ENCODE results near the gene SCAPER. TPM values are rescaled to one million over a fixed set of nuclear protein-coding genes. Genes with fewer than 3 reads are reported as not detected.

The SCAPER gene
- total RNA-seq, 2 donors from 2014 or later, result 16.6 to 27.9 TPM

DNA sequence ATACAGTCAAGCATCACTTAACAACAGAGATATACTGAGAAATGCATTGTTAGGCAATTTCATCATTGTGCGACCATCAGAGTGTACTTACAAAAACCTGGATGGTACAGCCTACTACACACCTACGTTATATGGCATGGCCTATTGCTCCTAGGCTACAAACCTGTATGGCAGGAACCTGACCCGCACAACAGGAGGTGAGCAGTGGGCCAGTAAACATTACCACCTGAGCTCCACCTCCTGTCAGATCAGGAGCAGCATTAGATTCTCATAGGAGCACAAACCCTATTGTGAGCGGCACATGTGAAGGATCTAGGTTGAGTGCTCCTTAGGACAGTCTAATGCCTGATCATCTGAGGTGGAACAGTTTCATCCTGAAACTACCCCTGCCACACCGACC, 89.7 kb downstream of the SCAPER start:
- DNase-seq, result no peak
- no peak for ATAC-seq
- intact Hi-C loops (cut with DNase I, micrococcal nuclease), result no loop called here

DNA sequence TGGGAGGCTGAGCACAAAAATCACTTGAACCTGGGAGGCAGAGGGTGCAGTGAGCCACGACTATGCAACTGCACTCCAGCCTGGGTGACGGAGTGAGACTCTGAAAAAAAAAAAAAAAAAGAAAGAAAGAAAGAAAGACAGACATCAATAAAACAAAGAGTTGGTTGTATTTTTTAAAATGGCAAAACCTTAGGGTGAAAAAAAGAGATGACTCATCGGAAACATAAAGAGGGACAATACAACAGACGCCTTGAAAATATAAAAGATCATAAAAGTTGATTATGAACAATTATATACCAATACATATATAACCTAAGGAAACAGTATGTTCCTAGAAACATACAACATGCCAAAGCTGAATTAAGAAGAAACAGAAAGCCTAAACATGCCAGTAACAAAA, 92.8 kb downstream of the SCAPER start:
- ATAC-seq (no peak), DNase-seq (no peak)
- intact Hi-C loops (cut with DNase I, micrococcal nuclease), result no loop called here

DNA sequence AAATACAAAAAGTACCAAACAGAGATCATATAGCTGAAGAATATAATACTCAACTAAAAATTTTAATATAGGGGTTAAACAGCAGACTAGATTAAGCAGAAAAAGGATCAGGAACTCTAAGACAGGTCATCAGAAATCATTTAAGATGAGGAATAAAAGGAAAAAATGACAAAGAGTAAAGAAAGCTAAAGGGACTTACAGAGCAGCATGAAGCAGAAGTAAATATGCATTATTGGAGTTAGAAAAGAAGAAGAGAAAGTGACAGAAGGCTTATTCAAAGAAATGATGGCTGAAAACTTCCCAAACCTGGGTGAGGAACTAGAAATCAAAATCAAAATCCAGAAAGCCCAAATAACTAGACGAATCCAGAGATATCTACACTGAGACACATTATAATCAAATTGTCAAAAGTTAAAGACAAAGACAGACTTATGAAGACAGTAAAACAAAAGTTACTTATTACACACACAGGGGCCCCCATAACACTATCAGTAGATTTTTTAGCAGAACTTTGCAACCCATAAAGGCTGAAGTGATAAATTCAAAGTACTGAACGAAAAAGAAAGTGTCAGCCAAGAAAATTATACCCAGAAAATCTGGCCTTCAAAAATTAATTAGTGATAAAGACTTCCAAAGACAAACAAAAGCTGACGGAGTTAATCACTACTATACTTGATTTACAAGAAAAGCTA, 95.6 kb downstream of the SCAPER start:
- DNase-seq, result no peak
- intact Hi-C loops (cut with DNase I, micrococcal nuclease), result loop anchor here in 1 of 2 donors (10.0 kb wide), 1 partner anchor 55 kb away; no protein-coding TSS in a partner anchor
- ATAC-seq, result no peak

DNA sequence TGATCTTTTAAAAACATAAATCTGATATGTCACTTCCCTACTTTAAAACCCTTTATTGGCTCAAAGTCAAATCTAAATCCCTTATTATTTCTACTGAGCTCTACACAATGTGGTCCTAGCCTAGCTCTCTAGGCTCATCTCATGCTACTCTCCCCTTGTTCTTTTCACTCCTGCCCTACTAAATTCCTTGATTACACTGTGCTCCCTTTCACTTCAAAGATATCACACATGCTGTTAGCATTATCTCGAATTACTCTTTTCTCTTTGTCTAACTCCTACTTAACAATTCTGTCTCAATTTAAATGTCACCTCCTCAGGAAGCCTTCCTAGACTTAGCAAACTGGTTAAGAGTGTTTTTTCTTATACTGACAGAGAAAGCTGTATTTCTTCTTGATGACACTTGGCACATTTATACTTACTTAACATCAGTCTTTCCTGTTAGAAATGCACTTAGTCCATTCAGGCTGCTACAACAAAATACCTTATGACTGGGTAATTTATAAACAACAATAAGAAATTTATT, 102.0 kb downstream of the SCAPER start:
- DNase-seq (no peak), ATAC-seq (no peak)
- intact Hi-C loops (cut with DNase I, micrococcal nuclease), result loop anchor here in 1 of 2 donors (10.0 kb wide), 1 partner anchor 62 kb away; no protein-coding TSS in a partner anchor

DNA sequence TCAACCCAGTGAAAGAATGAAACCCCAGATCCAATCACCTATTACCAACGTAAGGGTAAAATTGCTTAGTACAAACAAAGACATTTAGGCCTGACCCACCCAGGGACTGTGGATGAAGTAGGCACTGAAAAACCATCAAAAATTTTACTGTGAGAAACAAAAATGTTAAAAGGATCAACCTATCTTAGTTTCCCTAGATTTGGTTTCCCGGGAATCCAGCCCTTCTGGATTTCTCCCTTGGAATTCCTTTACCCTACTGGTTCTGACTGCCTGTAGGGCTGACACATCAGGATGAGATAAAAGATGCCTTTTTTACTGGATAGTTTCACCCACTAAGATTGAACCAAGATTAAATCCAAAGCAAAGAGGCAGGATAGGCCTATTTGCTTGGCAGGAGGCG, 102.7 kb downstream of the SCAPER start:
- intact Hi-C loops (cut with DNase I, micrococcal nuclease), result loop anchor here in 1 of 2 donors (10.0 kb wide), 1 partner anchor 62 kb away; no protein-coding TSS in a partner anchor
- ATAC-seq (no peak), DNase-seq (no peak)

DNA sequence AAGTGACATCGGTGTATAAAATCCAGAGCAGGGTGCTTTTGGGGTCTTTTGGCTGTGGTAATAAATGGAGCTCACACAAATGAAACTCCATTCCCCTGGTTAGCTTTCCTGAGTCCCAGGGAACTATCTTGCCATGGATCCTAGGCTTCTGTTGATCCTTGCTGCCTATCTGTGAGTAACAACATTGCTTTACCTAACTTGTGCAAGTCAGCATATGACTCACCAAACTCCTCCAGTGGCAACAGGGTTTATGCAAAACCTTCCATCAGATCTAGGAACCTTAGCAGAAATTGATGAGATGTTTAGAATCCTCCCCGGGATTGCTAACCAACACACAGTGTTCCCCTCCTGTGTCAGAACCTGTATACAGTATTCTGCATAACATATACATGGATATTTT, 105.4 kb downstream of the SCAPER start:
- DNase-seq (no peak), ATAC-seq (no peak)
- intact Hi-C loops (cut with DNase I, micrococcal nuclease), result loop anchor here in 1 of 2 donors (10.0 kb wide), 1 partner anchor 65 kb away; no protein-coding TSS in a partner anchor

DNA sequence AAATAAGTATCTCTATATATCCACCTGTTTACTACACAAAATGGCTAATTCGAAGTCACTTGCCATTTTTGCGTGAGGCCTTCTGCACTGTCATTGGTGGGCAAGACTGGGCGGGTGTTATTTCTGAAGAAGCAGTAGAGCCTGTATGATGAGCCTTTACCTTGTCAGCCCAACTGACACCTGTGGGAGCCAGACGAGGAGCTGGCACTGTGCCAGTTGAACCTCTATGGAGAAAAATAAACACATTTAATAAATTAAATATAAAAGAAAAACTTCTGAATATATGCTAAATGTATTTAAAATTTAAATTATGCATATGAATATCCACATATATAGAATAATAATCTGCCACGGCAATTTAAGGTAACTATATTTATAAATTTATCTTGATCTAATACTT, 109.9 kb downstream of the SCAPER start:
- intact Hi-C loops (cut with DNase I, micrococcal nuclease), result no loop called here
- DNase-seq, result no peak
- no peak for ATAC-seq

DNA sequence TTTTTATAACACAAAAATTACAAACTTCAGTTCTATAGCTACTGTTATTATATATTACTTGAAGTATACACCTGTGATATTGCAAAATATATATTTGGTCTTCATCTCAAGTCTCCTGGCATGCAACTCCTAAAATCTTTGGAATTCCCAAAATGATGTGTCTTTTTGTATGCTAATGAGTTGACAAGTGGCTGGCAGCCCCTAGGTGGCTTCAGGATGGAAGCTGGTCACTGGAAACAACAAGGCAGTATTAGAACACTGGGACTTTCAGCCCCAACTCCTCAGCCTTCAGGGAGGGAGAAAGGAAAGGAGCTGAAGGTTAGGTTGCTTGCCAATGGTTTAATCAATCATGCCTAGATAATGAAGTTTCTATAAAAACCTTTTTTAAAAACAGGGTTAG, 112.0 kb downstream of the SCAPER start:
- ATAC-seq (no peak), DNase-seq (no peak)
- intact Hi-C loops (cut with DNase I, micrococcal nuclease), result no loop called here

DNA sequence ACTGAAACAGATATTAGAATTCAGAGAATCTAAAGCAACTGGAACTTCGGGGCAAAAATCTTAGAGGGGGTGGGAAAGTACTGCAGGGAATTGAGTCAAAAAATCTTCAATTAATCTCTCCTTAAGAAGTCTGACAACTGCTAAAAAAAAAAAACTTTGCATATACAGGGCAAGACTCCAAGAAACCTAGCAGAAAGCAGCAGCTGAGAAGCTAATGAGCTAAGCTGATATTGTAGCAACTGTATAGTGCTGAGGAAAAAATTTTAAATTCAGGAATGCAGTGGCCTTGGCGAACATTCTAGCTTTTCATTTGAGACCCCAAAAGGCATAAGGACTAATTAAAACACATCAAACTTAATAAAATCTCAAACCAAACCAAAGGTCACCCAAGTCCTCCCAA, 113.6 kb downstream of the SCAPER start:
- ATAC-seq (no peak), DNase-seq (no peak)
- intact Hi-C loops (cut with DNase I, micrococcal nuclease), result no loop called here

DNA sequence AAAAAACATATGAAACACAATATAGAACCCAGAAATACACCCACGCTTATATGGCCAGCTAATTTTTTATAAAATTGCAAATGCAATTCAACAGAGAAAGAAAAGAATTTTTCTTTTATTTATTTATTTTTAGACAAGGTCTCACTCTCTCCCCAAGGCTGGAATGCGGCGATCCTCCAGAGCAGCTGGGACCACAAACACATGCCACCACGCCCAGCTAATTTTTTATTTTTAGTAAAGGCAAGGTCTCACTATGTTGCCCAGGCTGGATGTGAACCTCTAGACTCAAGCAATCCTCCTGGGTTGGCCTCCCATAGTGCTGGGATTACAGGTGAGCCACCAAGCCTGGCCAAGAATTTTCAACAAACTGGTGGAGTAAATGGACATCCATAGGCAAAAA, 117.9 kb downstream of the SCAPER start:
- intact Hi-C loops (cut with DNase I, micrococcal nuclease), result no loop called here
- DNase-seq, result no peak
- no peak for ATAC-seq

DNA sequence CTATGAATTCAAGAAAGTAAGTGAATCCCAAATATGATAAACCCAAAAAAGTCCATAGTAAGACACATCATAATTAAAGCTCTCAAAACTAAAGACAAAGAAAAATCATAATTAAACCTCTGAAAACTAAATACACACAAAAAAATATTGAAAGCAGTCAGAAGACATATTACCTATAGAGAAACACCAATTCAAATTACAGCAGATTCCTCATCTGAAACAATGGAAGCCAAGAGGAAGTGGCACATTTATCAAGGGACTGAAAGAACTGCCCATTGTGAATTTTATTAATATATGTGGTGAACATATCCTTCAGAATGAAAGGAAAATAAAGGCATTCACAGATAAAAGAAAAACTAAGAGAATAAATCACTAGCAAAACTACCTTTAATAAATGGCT, 128.2 kb downstream of the SCAPER start:
- intact Hi-C loops (cut with DNase I, micrococcal nuclease), result no loop called here
- no peak for DNase-seq

DNA sequence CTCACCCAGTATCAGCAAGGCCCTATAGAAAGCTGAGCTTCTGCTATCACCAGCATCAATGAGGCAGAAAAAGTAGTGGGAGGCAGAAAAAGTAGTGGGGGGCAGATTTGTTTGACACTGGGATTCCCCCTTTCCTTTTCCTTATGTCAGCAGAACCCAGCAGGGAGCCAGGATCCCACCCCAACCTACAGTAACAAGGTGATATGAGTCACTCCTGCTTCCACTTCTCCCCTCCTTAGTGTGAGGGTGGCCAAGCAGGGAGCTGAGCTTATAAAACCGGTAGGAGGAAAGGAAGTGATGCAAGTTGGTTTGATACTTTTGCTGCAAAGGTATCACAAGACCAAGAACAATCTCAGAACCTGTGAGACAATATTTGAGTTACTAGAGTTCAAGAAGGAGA, 128.7 kb downstream of the SCAPER start:
- intact Hi-C loops (cut with DNase I, micrococcal nuclease), result no loop called here
- no peak for DNase-seq
- no peak for ATAC-seq

More for the DNA sequence above, 128.2 kb downstream of the SCAPER start:
- no peak for ATAC-seq

DNA sequence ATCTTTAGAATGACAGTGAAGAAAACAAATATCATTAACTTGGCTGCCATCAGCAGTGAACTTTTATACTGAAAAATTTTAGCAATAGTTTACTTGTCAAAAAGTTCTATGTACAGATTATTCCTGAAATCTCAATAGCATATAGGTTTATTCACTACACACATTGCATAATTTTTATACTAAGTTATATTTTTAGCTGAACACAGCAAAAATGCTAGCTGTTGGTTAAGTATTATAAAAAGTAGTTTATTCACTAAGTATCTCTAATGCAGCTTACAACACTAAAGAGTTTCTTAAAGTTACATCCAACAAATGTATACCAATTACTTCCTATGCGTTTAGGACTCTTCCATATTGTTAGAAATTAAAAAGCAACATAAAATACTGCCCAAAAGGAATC, 131.9 kb downstream of the SCAPER start:
- intact Hi-C loops (cut with DNase I, micrococcal nuclease), result no loop called here
- no peak for DNase-seq
- ATAC-seq, result no peak

DNA sequence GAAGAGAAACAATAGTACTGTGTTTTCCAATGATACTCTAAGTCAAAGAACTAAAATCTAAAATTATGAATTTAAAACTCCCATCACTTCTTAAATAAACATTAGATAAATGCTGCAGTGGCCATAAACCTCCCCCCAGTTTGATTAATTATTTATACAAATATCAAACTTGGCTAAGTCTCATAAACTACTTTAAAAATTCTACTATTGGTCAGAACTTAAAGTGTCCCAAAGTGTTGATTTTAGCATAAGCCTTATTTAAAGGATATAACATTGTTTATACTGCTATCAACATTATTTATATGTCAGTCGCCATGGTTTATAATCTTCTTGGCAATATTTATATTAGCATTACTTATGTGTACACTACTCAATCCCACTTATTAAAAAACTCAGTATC, 132.4 kb downstream of the SCAPER start:
- intact Hi-C loops (cut with DNase I, micrococcal nuclease), result no loop called here
- DNase-seq, result no peak
- ATAC-seq, result no peak

DNA sequence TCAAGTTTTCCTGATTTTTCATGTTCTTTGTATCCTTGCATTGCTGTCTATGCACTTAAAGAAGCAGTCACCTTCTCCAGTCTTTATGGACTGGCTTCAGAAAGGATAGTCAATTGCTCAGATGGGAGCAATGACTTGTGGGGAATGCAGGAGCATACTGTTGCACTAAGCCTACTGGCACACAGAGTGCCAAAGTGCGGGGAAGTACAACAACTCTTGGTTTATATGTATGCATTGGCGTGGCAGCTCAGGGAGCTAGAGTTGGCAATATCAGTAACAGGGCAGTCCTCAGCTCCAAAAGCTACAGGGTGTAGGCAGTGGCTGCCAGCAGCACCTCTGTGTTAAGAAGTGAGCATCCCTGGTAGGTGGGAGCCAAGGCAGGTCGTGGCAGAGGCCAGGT, 141.1 kb downstream of the SCAPER start:
- ATAC-seq (peak; percentile 83), DNase-seq (peak in 1 of 2 donors; percentile 6)
- intact Hi-C loops (cut with DNase I, micrococcal nuclease), result no loop called here

DNA sequence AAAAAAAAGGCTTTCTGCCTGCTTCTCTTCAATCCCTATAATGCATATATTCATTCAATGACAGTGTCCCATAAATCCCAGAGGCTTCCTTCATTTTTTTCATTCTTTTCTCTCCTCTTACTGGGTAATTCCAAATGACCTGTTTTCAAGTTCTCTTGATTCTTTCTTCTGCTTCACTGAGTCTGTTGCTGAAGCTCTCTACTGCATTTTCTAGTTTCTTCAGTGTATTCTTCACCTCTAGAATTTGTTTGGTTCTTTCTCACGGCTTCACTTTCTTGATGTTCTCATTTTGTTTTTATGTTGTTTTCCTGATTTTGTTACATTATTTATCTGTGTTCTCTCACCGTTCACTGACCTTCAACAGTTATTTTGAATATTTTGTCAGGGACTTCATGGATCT, 141.6 kb downstream of the SCAPER start:
- ATAC-seq, result no peak
- DNase-seq, result no peak
- intact Hi-C loops (cut with DNase I, micrococcal nuclease), result no loop called here

DNA sequence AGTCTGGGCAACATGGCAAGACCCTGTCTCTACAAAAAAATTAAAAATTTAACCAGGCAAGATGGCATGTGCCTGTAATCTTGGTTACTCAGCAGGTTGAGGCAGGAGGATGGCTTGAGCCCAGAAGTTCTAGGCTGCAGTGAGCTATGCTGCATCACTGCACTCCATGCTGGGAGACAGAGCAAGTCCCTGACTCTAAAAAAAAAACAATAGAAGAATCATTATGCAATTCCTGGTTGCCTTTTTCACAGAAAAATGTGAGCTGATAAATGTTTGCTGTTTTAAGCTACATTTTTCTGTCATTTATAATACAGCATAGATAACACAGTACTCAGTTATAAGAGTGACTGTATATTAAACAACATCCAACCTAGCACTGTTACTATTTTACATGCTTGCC, 148.8 kb downstream of the SCAPER start:
- DNase-seq, result no peak
- ATAC-seq, result no peak
- intact Hi-C loops (cut with DNase I, micrococcal nuclease), result no loop called here

DNA sequence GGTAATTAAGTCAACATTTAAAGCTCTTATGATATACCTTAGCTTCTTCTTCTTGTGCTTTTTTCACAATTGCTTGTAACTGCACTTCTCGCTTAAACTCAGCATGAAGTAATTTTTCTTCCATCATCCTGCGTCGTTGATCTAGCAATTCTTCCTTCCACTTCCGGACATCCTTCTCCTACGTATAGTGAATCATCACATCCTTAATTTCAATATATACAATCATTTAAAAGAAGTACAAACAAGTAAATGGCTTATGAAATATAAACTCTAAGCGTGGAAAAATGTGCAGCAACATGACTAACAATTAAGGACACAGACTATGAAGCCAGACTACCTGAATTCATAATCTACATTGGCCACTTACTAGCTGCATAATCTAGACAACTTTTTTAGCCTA, 151.4 kb downstream of the SCAPER start:
- ATAC-seq (no peak), DNase-seq (no peak)
- intact Hi-C loops (cut with DNase I, micrococcal nuclease), result no loop called here

DNA sequence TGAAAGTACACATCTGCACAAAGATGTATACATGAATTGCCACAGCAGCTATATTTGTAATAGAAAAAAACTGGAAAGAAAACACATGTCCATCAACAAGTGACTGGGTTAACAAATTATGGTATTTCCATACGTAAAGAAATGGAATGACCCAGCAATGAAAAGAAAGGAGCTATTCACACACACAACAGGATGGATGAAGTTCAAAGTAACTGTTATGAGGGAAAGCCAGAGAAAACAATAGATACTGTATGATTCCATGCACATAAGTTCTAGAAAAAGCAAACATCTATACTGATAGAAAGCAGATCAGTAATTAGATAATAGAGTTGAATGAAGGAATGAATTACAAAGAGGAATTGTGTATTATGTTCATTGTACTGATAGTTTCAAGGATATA, 152.0 kb downstream of the SCAPER start:
- DNase-seq (no peak), ATAC-seq (no peak)
- intact Hi-C loops (cut with DNase I, micrococcal nuclease), result no loop called here

DNA sequence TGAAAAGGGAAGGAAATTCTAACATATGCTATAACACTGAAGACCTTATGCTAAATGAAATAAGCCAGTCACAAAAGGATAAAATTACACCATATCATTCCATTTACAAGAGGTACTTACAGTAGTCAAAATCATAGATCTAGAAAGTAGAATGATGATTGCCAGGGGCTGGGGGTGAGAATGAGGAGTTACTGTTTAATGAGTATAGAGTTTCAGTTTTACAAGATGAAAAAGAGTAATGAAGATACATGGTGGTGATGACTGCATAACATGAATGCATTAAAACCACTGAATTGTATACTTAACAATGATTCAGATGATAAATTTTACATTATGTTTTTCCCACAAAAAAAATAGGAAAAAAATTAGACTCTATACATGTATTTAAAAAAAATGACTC, 152.6 kb downstream of the SCAPER start:
- DNase-seq, result no peak
- intact Hi-C loops (cut with DNase I, micrococcal nuclease), result no loop called here
- ATAC-seq, result no peak

DNA sequence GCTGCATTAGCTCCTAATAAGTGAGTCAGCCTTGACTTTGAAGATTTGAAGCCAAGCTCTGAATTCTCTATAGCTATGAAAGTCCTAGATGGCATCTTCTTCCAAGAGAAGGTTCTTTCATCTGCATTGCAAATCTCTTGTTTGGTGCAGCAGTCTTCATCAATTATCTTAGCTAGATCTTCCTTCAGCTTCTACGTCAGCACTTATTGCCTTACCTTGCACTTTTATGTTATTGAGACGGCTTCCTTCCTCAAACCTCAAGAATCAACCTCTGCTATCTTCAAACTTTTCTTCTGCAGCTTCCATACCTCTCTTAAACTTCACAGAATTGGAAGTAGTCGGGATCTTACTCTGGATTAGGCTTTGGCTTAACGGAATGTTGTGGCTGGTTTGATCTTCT, 167.6 kb downstream of the SCAPER start:
- intact Hi-C loops (cut with DNase I, micrococcal nuclease), result no loop called here
- DNase-seq, result no peak
- ATAC-seq, result no peak

Data from left colon (tissue), 2 donors.